CD14-positive monocyte (primary cell): ENCODE data around the gene RAB6B. TPM values are rescaled to one million over a fixed set of nuclear protein-coding genes. Genes with fewer than 3 reads are reported as not detected.

Source experiments
- DNase-seq, 3 donors: peaks; one replicate each; pipeline ENCODE4 v3.0.0-alpha.2; 2011 to 2022
- H2AFZ ChIP-seq: 2 replicates; pipeline ENCODE4 v1.6.0; 2012; ENCODE audit warnings: mild to moderate bottlenecking, low read depth, low read length, inconsistent platforms; ENCODE audit not compliant: insufficient read depth, poor library complexity, severe bottlenecking
- H3K27ac ChIP-seq, 2 donors: 1 replicate in 1 of 2; 2 replicates in 1 of 2; pipeline ENCODE4 v1.5.1; 2012 to 2013; ENCODE audit warnings: low read length in 2 of 2, control low read depth in 1 of 2, inconsistent platforms in 1 of 2, low read depth in 1 of 2, mild to moderate bottlenecking in 1 of 2
- H3K27me3 ChIP-seq, 2 donors: one replicate each; pipeline versions ENCODE4 v1.6.0 to v1.6.1; 2011 to 2013; ENCODE audit warnings: low read length in 2 of 2; ENCODE audit not compliant: control insufficient read depth in 2 of 2, insufficient read depth in 2 of 2
- H3K36me3 ChIP-seq, 2 donors: replicated peaks in 1 of 2; 1 replicate in 1 of 2; 2 replicates in 1 of 2; pipeline versions ENCODE4 v1.5.1 to v1.6.1; 2012 to 2013; ENCODE audit warnings: low read length in 2 of 2, control low read depth in 1 of 2, inconsistent platforms in 1 of 2, mild to moderate bottlenecking in 1 of 2; ENCODE audit not compliant: insufficient read depth in 2 of 2, control insufficient read depth in 1 of 2
- H3K4me1 ChIP-seq, 2 donors: 1 replicate in 1 of 2; 2 replicates in 1 of 2; pipeline versions ENCODE4 v1.5.1 to v1.6.1; 2012 to 2013; ENCODE audit warnings: low read length in 2 of 2, control low read depth in 1 of 2, inconsistent platforms in 1 of 2, mild to moderate bottlenecking in 1 of 2, moderate library complexity in 1 of 2; ENCODE audit not compliant: insufficient read depth in 2 of 2, control insufficient read depth in 1 of 2
- H3K4me2 ChIP-seq: replicated peaks from 2 replicates; pipeline ENCODE3; 2012; ENCODE audit warnings: low read length, moderate library complexity, mild to moderate bottlenecking; ENCODE audit not compliant: poor library complexity, severe bottlenecking; ENCODE audit errors: extremely low read depth
- H3K4me3 ChIP-seq, 3 experiments: fragments of 200-600 bp in 1 of 3; sonication (generic) in 1 of 3; replicated peaks in 1 of 3; 1 replicate in 2 of 3; 2 replicates in 1 of 3; pipeline ENCODE4 v1.5.1; 2011 to 2013; ENCODE audit warnings: low read length in 3 of 3, mild to moderate bottlenecking in 3 of 3, control low read depth in 2 of 3, low read depth in 2 of 3, inconsistent platforms in 1 of 3, moderate library complexity in 1 of 3
- H3K79me2 ChIP-seq: 2 replicates; pipeline ENCODE4 v1.6.0; 2012; ENCODE audit warnings: mild to moderate bottlenecking, control low read depth, inconsistent platforms, low read length, moderate library complexity; ENCODE audit not compliant: insufficient read depth
- H3K9ac ChIP-seq: 2 replicates; pipeline ENCODE4 v1.6.0; 2017; ENCODE audit warnings: low read length, mild to moderate bottlenecking; ENCODE audit not compliant: insufficient read depth, poor library complexity, severe bottlenecking
- H3K9me3 ChIP-seq, 2 donors: replicated peaks in 1 of 2; 1 replicate in 1 of 2; 2 replicates in 1 of 2; pipeline versions ENCODE4 v1.5.1 to v1.6.1; 2012 to 2013; ENCODE audit warnings: low read length in 2 of 2, control low read depth in 1 of 2; ENCODE audit not compliant: control insufficient read depth in 1 of 2, insufficient read depth in 1 of 2
- H4K20me1 ChIP-seq: 2 replicates; pipeline ENCODE4 v1.6.0; 2012; ENCODE audit warnings: mild to moderate bottlenecking, low read length, control low read depth, moderate library complexity; ENCODE audit not compliant: insufficient read depth
- H3K27ac Mint-ChIP-seq, 7 donors: one replicate each; pipeline ENCODE4 v1.8.0; 2020; ENCODE audit warnings: mild to moderate bottlenecking in 7 of 7, mixed read lengths in 7 of 7, moderate library complexity in 6 of 7, inconsistent platforms in 2 of 7
- H3K27me3 Mint-ChIP-seq, 3 donors: one replicate each; pipeline ENCODE4 v1.8.0; 2021 to 2022; ENCODE audit warnings: low read depth in 3 of 3, mild to moderate bottlenecking in 3 of 3, mixed read lengths in 3 of 3, moderate library complexity in 3 of 3, inconsistent platforms in 1 of 3
- H3K36me3 Mint-ChIP-seq, 2 donors: one replicate each; pipeline ENCODE4 v1.8.0; 2020; ENCODE audit warnings: mixed read lengths in 2 of 2, inconsistent platforms in 1 of 2, mild to moderate bottlenecking in 1 of 2
- H3K4me1 Mint-ChIP-seq: one replicate; pipeline ENCODE4 v1.8.0; 2020; ENCODE audit warnings: mild to moderate bottlenecking, mixed read lengths
- H3K4me3 Mint-ChIP-seq, 2 donors: one replicate each; pipeline ENCODE4 v1.8.0; 2020; ENCODE audit warnings: mild to moderate bottlenecking in 2 of 2, mixed read lengths in 2 of 2, moderate library complexity in 1 of 2
- H3K9me3 Mint-ChIP-seq, 7 donors: one replicate each; pipeline ENCODE4 v1.8.0; 2020 to 2022; ENCODE audit warnings: mixed read lengths in 7 of 7, mild to moderate bottlenecking in 6 of 7, moderate library complexity in 6 of 7, inconsistent platforms in 2 of 7
- WGBS: methylation state at CpG from one replicate; pipeline ENCODE4 v1.1.5; 2013; ENCODE audit warnings: missing lambda C conversion rate; ENCODE audit not compliant: insufficient coverage; 5-methylcytosine and 5-hydroxymethylcytosine counted together
- intact Hi-C, 2 donors: fragments of 100-400 bp; cut with micrococcal nuclease; formaldehyde crosslinking; loops; one replicate each; pipeline versions ENCODE4 v1.15.0 to v1.15.1; 2023
- polyA plus RNA-seq, 3 donors: library from polyadenylated mRNA; depleted of rRNA in 1 of 3; unstranded in 2 of 3; stranded (reverse) in 1 of 3; fragments of 300-500 nt in 2 of 3; fragments of >200 nt in 1 of 3; fragmentation: Illumina TruSeq in 2 of 3; gene quantifications; 1 replicate in 2 of 3; 2 replicates in 1 of 3; pipeline ENCODE4 v1.2.3, GENCODE V29; 2012 to 2021
- TF ChIP-seq, protein P1 (sequence below): fragments of 200-600 bp; IDR thresholded peaks from one replicate; pipeline ENCODE4 v1.8.0; 2022; ENCODE audit warnings: antibody characterized with exemption, mild to moderate bottlenecking

Gene RAB6B
- polyA plus RNA-seq, 3 donors: 0.46 TPM; not detected in 2

DNA sequence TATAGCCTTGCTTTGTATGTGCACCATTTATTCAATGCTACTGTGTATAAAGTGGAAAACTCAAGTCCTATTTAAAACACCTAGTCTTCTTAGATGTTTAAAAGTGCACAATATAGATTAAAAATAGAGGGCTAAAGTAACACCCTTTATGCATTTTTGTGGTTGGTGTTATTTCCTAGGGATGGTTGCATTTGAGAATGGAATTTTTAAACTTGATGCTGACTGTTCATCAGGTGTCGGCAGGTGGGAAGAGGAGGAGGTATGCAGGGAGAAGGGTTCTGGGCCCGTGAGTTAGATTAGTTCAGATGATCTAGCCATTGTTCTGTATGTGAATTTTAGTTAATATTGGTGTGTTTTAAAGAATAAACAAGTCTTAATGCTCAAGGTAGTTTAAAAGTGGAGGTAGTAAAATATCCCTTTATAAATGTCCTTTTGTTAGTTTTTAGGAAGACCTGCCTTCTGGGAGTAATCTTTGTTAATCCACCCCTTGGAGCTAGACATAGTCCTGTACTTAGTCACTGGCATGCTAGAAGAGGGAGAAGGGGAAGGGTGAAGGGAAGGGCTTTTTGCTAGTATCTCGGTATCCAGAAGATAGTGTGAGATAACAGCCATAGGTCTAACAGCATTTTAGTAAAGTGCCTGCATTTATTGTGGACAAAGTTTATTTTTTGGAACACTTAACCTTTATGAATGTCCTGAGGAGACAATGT lies 98.1 kb downstream of the RAB6B start:
- Histone ChIP-seq H3K9ac (no peak overlapping the region), H3K4me2 (no peak overlapping the region), H4K20me1 (no peaks in the 10 kb centered on the region), H3K4me3 (no peak overlapping the region), H3K79me2 (no peaks in the 10 kb centered on the region), H3K27ac (no peak overlapping the region), H3K9me3 (no peaks in the 10 kb centered on the region), H3K36me3 (no peaks in the 10 kb centered on the region), H3K27me3 (no peaks in the 10 kb centered on the region), H2AFZ (no peak overlapping the region), H3K4me1 (peaks cover 0 to 4% of the 10 kb centered on the region in 2 donors)
- peaks cover 3 to 17% (median 14%) of the 10 kb centered on the region in 7 donors for H3K9me3 Mint-ChIP-seq
- H3K27me3 Mint-ChIP-seq: peaks cover 7 to 11% (median 9%) of the 10 kb centered on the region in 3 donors
- WGBS: 73% methylated on average over 3 of the region's 3 CpGs
- peaks cover 10% of the 10 kb centered on the region for H3K4me1 Mint-ChIP-seq
- no peak overlapping the region for H3K4me3 Mint-ChIP-seq
- H3K27ac Mint-ChIP-seq: peak overlapping the region in 1 of 7 donors; percentile 28
- H3K36me3 Mint-ChIP-seq: no peaks in the 10 kb centered on the region
- intact Hi-C loops: no loop called here
- TF ChIP-seq, protein P1, sequence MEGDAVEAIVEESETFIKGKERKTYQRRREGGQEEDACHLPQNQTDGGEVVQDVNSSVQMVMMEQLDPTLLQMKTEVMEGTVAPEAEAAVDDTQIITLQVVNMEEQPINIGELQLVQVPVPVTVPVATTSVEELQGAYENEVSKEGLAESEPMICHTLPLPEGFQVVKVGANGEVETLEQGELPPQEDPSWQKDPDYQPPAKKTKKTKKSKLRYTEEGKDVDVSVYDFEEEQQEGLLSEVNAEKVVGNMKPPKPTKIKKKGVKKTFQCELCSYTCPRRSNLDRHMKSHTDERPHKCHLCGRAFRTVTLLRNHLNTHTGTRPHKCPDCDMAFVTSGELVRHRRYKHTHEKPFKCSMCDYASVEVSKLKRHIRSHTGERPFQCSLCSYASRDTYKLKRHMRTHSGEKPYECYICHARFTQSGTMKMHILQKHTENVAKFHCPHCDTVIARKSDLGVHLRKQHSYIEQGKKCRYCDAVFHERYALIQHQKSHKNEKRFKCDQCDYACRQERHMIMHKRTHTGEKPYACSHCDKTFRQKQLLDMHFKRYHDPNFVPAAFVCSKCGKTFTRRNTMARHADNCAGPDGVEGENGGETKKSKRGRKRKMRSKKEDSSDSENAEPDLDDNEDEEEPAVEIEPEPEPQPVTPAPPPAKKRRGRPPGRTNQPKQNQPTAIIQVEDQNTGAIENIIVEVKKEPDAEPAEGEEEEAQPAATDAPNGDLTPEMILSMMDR: no peak
- DNase-seq: no peak

DNA sequence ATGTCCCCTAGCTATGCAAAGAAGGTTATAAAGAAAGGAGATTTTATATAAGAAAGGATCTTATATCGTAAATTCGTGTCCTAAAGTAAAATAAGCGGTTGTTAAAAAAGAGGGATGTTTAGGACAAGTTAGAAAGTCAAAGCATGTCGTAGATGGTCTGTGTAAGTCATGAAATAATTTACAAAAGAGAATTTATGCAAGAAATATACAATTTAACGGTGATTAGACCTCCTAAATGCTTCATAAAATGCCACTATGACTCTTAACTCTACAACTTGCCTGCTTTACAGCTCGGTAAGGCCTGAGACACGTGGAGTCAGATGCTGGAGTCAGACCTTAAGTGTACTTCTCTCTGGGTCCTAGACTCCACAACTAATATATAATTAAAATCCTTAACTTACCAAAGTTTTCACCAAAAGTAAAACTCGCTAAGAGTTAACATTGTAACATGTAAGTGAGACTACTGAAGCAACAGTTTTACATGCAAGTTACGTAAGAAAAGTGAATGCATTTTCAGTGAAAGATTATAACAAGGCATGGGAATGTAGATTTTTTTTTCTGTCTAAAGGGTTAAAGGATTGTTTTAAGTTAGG lies 103.4 kb downstream of the RAB6B start:
- Histone ChIP-seq H3K4me1 (no peaks in the 10 kb centered on the region), H3K9ac (no peak overlapping the region), H3K4me2 (no peak overlapping the region), H3K9me3 (peaks cover 5 to 20% of the 10 kb centered on the region in 2 donors), H3K4me3 (no peak overlapping the region), H4K20me1 (no peaks in the 10 kb centered on the region), H3K79me2 (no peaks in the 10 kb centered on the region), H2AFZ (no peak overlapping the region), H3K36me3 (no peaks in the 10 kb centered on the region), H3K27me3 (peaks cover 0 to 2% of the 10 kb centered on the region in 2 donors), H3K27ac (no peak overlapping the region)
- intact Hi-C loops: no loop called here
- Mint-ChIP-seq H3K4me1 (no peaks in the 10 kb centered on the region), H3K36me3 (no peaks in the 10 kb centered on the region), H3K9me3 (peaks cover 4 to 31% (median 24%) of the 10 kb centered on the region in 7 donors), H3K27me3 (peaks cover 0 to 3% (median 0%) of the 10 kb centered on the region in 3 donors), H3K4me3 (no peak overlapping the region), H3K27ac (no peak overlapping the region)
- TF ChIP-seq, protein P1: no peak
- 79% methylated on average over 4 of the region's 9 CpGs for WGBS
- DNase-seq: no peak
